IMR-90 (cell line): ENCODE data around the gene EML1. TPM values are rescaled to one million over a fixed set of nuclear protein-coding genes. Genes with fewer than 3 reads are reported as not detected.

Source experiments
- ATAC-seq: fragments of 200-7000 bp; cut with Tn5 transposase; 2 replicates; pipeline ENCODE4 v1.9.1; 2020; ENCODE audit warnings: low read depth, mild to moderate bottlenecking, moderate library complexity
- BruUV-seq: library from RNA; stranded (reverse); fragments of 400-500 nt; replicated peaks from 2 replicates; lab custom pipeline; 2021; lab: Mats Ljungman, UMichigan
- CTCF ChIA-PET: fragments of 300-600 bp; formaldehyde crosslinking; extraction: SDS; loops from one replicate; lab custom pipeline; 2021; ENCODE audit warnings: antibody characterized with exemption; lab: Yijun Ruan, JAX
- POLR2A ChIA-PET: fragments of 300-600 bp; sonication (Branson Sonifier 250); formaldehyde crosslinking; loops from one replicate; lab custom pipeline; 2022; ENCODE audit warnings: antibody characterized with exemption; ENCODE audit not compliant: unreplicated experiment; lab: Charles Lee
- DNase-seq: peaks from one replicate; pipeline ENCODE4 v3.0.0; 2013
- H2AFZ ChIP-seq: replicated peaks from 2 replicates; pipeline ENCODE3; 2013; ENCODE audit warnings: low read length, mild to moderate bottlenecking; ENCODE audit not compliant: poor library complexity
- H2AK5ac ChIP-seq: 2 replicates; pipeline ENCODE4 v1.6.1; 2013; ENCODE audit warnings: low read depth, low read length, inconsistent platforms
- H2AK9ac ChIP-seq: replicated peaks from 2 replicates; pipeline ENCODE3; 2013; ENCODE audit warnings: mild to moderate bottlenecking, low read depth, low read length, moderate library complexity; ENCODE audit not compliant: poor library complexity
- H2BK120ac ChIP-seq: 2 replicates; pipeline ENCODE4 v1.6.1; 2013; ENCODE audit warnings: low read depth, low read length, inconsistent platforms
- H2BK15ac ChIP-seq: 3 replicates; pipeline ENCODE4 v1.6.1; 2013; ENCODE audit warnings: low read depth, low read length, inconsistent platforms
- H2BK20ac ChIP-seq: 2 replicates; pipeline ENCODE4 v1.6.1; 2013; ENCODE audit warnings: low read depth, mild to moderate bottlenecking, inconsistent platforms, low read length, moderate library complexity
- H2BK5ac ChIP-seq: 2 replicates; pipeline ENCODE4 v1.6.1; 2013; ENCODE audit warnings: mild to moderate bottlenecking, low read depth, low read length, inconsistent platforms; ENCODE audit not compliant: poor library complexity, severe bottlenecking
- H3K14ac ChIP-seq: replicated peaks from 2 replicates; pipeline ENCODE4 v1.6.1; 2013; ENCODE audit warnings: low read depth, low read length, inconsistent platforms
- H3K18ac ChIP-seq: 2 replicates; pipeline ENCODE4 v1.6.1; 2013; ENCODE audit warnings: low read depth, low read length, control low read depth
- H3K23ac ChIP-seq: 2 replicates; pipeline ENCODE4 v1.6.1; 2013; ENCODE audit warnings: low read depth, low read length, inconsistent platforms
- H3K27ac ChIP-seq: 2 replicates; pipeline ENCODE4 v1.5.1; 2013; ENCODE audit warnings: mild to moderate bottlenecking, control low read depth, low read length; ENCODE audit not compliant: insufficient read depth
- H3K27me3 ChIP-seq: 2 replicates; pipeline ENCODE4 v1.6.1; 2013; ENCODE audit warnings: low read length; ENCODE audit not compliant: control insufficient read depth, insufficient read depth
- H3K36me3 ChIP-seq: 2 replicates; pipeline ENCODE4 v1.6.1; 2013; ENCODE audit warnings: low read length, mixed read lengths; ENCODE audit not compliant: control insufficient read depth, insufficient read depth
- H3K4ac ChIP-seq: 2 replicates; pipeline ENCODE4 v1.6.1; 2013; ENCODE audit warnings: low read depth, low read length, inconsistent platforms
- H3K4me1 ChIP-seq: 2 replicates; pipeline ENCODE4 v1.6.1; 2013; ENCODE audit warnings: low read length, mixed read lengths; ENCODE audit not compliant: control insufficient read depth, insufficient read depth
- H3K4me2 ChIP-seq: 2 replicates; pipeline ENCODE4 v1.6.1; 2013; ENCODE audit warnings: low read depth, mild to moderate bottlenecking, control low read depth, low read length, moderate library complexity
- H3K4me3 ChIP-seq: 2 replicates; pipeline ENCODE4 v1.5.1; 2013; ENCODE audit warnings: low read depth, mild to moderate bottlenecking, control low read depth, low read length, moderate library complexity; ENCODE audit not compliant: insufficient read depth
- H3K56ac ChIP-seq: 2 replicates; pipeline ENCODE4 v1.6.1; 2013; ENCODE audit warnings: low read length, inconsistent platforms; ENCODE audit not compliant: insufficient read depth; ENCODE audit errors: extremely low read depth
- H3K79me1 ChIP-seq, 2 experiments: 2 replicates each; pipeline ENCODE4 v1.6.1; 2013; ENCODE audit warnings: low read length in 2 of 2, inconsistent platforms in 1 of 2, low read depth in 1 of 2
- H3K9ac ChIP-seq: 2 replicates; pipeline ENCODE4 v1.6.1; 2013; ENCODE audit warnings: low read depth, low read length, control low read depth
- H3K9me1 ChIP-seq: 2 replicates; pipeline ENCODE4 v1.6.1; 2013; ENCODE audit warnings: low read length, inconsistent platforms; ENCODE audit not compliant: insufficient read depth
- H3K9me3 ChIP-seq: 2 replicates; pipeline ENCODE4 v1.6.1; 2013; ENCODE audit warnings: low read length; ENCODE audit not compliant: control insufficient read depth, insufficient read depth
- H4K20me1 ChIP-seq: 2 replicates; pipeline ENCODE4 v1.6.1; 2013; ENCODE audit warnings: low read length, inconsistent platforms; ENCODE audit not compliant: insufficient read depth
- H4K5ac ChIP-seq: 2 replicates; pipeline ENCODE4 v1.6.1; 2013; ENCODE audit warnings: mild to moderate bottlenecking, low read depth, low read length, control low read depth
- H4K8ac ChIP-seq, 2 experiments: 2 replicates each; pipeline ENCODE4 v1.6.1; 2013; ENCODE audit warnings: low read depth in 2 of 2, low read length in 2 of 2, control low read depth in 1 of 2, inconsistent platforms in 1 of 2
- H4K91ac ChIP-seq: 2 replicates; pipeline ENCODE4 v1.6.1; 2013; ENCODE audit warnings: low read depth, low read length, inconsistent platforms; ENCODE audit not compliant: insufficient read depth
- FOS ChIP-seq: fragments of 150-350 bp; IDR thresholded peaks from 2 replicates; pipeline ENCODE4 v1.6.1; 2016; ENCODE audit warnings: low read depth, low read length
- MAFK ChIP-seq: IDR thresholded peaks from 2 replicates; pipeline ENCODE4 v1.6.1; 2012; ENCODE audit warnings: low read depth, low read length, improper control_type of control experiment
- MXI1 ChIP-seq: IDR thresholded peaks from 2 replicates; pipeline ENCODE4 v1.6.1; 2012; ENCODE audit warnings: low read depth, mild to moderate bottlenecking, low read length, moderate library complexity, borderline replicate concordance
- NFE2L2 ChIP-seq: fragments of 150-350 bp; IDR thresholded peaks from 2 replicates; pipeline ENCODE4 v1.6.1; 2016; ENCODE audit warnings: low read depth, mild to moderate bottlenecking, low read length
- RAD21 ChIP-seq: IDR thresholded peaks from 2 replicates; pipeline ENCODE4 v1.6.1; 2012; ENCODE audit warnings: low read length, improper control_type of control experiment
- RCOR1 ChIP-seq: IDR thresholded peaks from 2 replicates; pipeline ENCODE4 v1.6.1; 2012; ENCODE audit warnings: mild to moderate bottlenecking, low read length, improper control_type of control experiment; ENCODE audit not compliant: insufficient replicate concordance
- WGBS, 2 experiments: methylation state at CpG; one replicate each; pipeline versions ENCODE4 v1.1.5 to v1.1.7; 2013; ENCODE audit warnings: missing lambda C conversion rate in 2 of 2; ENCODE audit not compliant: insufficient read length in 1 of 2; ENCODE audit errors: extremely low coverage in 2 of 2; 5-methylcytosine and 5-hydroxymethylcytosine counted together
- dilution Hi-C: fragments of 300-500 bp; cut with HindIII; formaldehyde crosslinking; loops from one replicate; pipeline ENCODE4 v1.14.3; 2018; ENCODE audit warnings: low sequenced_read_pairs; ENCODE audit not compliant: unreplicated experiment
- in situ Hi-C: fragments of 300-500 bp; cut with MboI; formaldehyde crosslinking; loops from 3 replicates; pipeline ENCODE4 v1.14.3; 2019; ENCODE audit warnings: low sequenced_read_pairs, inconsistent platforms, mixed read lengths
- intact Hi-C: fragments of 100-400 bp; cut with micrococcal nuclease; formaldehyde crosslinking; loops from 2 replicates; pipeline ENCODE4 v1.10.0; 2022
- polyA plus RNA-seq, 3 experiments: library from polyadenylated mRNA; depleted of rRNA; stranded (reverse); fragments of >200 nt; gene quantifications; 2 replicates each; pipeline ENCODE4 v1.2.3, GENCODE V29; 2012; ENCODE audit warnings: low replicate concordance in 1 of 3
- total RNA-seq: library from RNA; depleted of rRNA; stranded (reverse); fragments of >200 nt; gene quantifications from 2 replicates; pipeline ENCODE4 v1.2.3, GENCODE V29; 2012
- TF ChIP-seq, protein P1 (sequence below): conservative IDR thresholded peaks from 2 replicates; pipeline ENCODE4 v1.5.1; 2012; ENCODE audit warnings: mild to moderate bottlenecking, low read depth, low read length, improper control_type of control experiment

Gene EML1
- total and polyA plus RNA-seq, 2 of the 4 experiments (the other 2 are of a cell fraction), result 14.0 to 42.3 TPM

DNA sequence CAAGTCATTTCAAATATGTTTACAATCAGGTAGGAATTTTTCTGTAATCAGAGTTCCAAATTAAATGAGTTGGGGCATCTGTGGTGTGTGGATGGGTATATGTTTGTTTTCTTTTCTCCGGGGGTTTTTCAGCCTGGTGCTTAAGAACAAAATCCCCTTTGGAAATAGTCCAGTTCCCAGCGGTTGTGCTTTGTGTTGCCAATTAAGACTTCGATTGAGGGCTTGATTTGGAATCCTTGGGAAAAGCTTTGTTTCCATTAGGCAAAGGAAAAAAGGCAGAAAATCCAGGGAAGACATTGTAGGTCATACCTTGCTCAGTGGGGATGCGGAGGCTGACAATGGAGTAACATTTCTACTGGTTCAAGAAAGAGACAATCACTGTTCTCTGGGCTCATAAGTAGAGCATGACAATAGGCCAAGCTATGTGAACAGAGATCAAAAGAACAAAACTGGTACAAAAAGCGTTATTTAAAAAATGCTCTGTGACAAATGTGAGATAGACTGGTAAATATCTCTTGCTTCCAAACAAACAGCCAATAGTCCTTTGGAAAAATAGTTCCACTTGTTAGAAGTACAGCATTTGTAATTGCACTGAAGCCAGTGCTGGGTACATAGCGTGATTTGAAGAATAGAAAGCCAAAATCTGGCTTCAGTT, 79.7 kb downstream of the EML1 start:
- Histone ChIP-seq H3K23ac (no peak overlapping the region), H3K27me3 (no peaks in the 10 kb centered on the region), H3K9me1 (0 out of 2 replicates have a peak, but pooled peaks cover 2% of the 10 kb centered on the region), H3K36me3 (no peaks in the 10 kb centered on the region), H4K5ac (no peak overlapping the region), H2BK5ac (no peak overlapping the region), H4K91ac (no peak overlapping the region), H3K14ac (no peak overlapping the region), H2BK20ac (no peak overlapping the region), H2AK5ac (no peak overlapping the region), H3K27ac (no peak overlapping the region), H3K9me3 (no peaks in the 10 kb centered on the region), H4K20me1 (no peaks in the 10 kb centered on the region), H3K79me1 (peaks cover 10 to 17% of the 10 kb centered on the region in 2 experiments; a peak in 2 of 4 replicates), H3K9ac (no peak overlapping the region), H3K56ac (no peak overlapping the region), H3K4me3 (no peak overlapping the region), H2AK9ac (no peak overlapping the region), H2BK15ac (no peak overlapping the region), H4K8ac (no peak overlapping the region), H2BK120ac (no peak overlapping the region), H2AFZ (no peak overlapping the region), H3K4ac (no peak overlapping the region), H3K4me1 (peaks cover 2% of the 10 kb centered on the region; the same call in 1 of the 2 replicates), H3K4me2 (no peak overlapping the region), H3K18ac (no peak overlapping the region)
- 89% methylated on average over 1 of the region's 6 CpGs; no CpG with 5 or more reads in 1 of the 2 experiments for WGBS, 2 experiments
- ChIA-PET CTCF (no interaction called here), POLR2A (no interaction called here)
- dilution Hi-C loops, result no loop called here
- in situ Hi-C loops, result no loop called here
- DNase-seq, result peak; percentile 11
- TF ChIP-seq FOS (no peak), RCOR1 (no peak), MAFK (no peak), MXI1 (no peak), RAD21 (no peak), NFE2L2 (no peak)
- TF ChIP-seq, protein P1, sequence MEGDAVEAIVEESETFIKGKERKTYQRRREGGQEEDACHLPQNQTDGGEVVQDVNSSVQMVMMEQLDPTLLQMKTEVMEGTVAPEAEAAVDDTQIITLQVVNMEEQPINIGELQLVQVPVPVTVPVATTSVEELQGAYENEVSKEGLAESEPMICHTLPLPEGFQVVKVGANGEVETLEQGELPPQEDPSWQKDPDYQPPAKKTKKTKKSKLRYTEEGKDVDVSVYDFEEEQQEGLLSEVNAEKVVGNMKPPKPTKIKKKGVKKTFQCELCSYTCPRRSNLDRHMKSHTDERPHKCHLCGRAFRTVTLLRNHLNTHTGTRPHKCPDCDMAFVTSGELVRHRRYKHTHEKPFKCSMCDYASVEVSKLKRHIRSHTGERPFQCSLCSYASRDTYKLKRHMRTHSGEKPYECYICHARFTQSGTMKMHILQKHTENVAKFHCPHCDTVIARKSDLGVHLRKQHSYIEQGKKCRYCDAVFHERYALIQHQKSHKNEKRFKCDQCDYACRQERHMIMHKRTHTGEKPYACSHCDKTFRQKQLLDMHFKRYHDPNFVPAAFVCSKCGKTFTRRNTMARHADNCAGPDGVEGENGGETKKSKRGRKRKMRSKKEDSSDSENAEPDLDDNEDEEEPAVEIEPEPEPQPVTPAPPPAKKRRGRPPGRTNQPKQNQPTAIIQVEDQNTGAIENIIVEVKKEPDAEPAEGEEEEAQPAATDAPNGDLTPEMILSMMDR, result no peak
- ATAC-seq, result no peak
- BruUV-seq, result no TSS peak
- intact Hi-C loops, result no loop called here
